CD8-positive, alpha-beta memory T cell (primary cell): ENCODE data around the gene MORN3. TPM values are rescaled to one million over a fixed set of nuclear protein-coding genes. Genes with fewer than 3 reads are reported as not detected.
A peak's percentile ranks its signal among the peaks of the same experiment; 100 is the strongest.
"Not testable (repeated sequence)": the region's sequence is repeated elsewhere in the genome, so short reads cannot be mapped to it uniquely, and the experiment has no call there.

Experiments used
- CTCF ChIA-PET: fragments of 350-600 bp; sonication (Branson Sonifier 250); formaldehyde crosslinking; loops from one replicate; lab custom pipeline; 2021; ENCODE audit warnings: antibody characterized with exemption; lab: Charles Lee
- POLR2A ChIA-PET: fragments of 350-600 bp; sonication (Branson Sonifier 250); formaldehyde crosslinking; loops from one replicate; lab custom pipeline; 2021; ENCODE audit warnings: antibody characterized with exemption; lab: Charles Lee
- DNase-seq, 5 donors: peaks; one replicate each; pipeline versions ENCODE4 v3.0.0 to v3.0.0-alpha.2; 2020 to 2022; ENCODE audit warnings: mixed read lengths in 1 of 5
- H3K27ac ChIP-seq: one replicate; pipeline ENCODE4 v1.7.0; 2013; ENCODE audit warnings: low read depth, mild to moderate bottlenecking, low read length, moderate library complexity
- H3K27me3 ChIP-seq: 2 replicates; pipeline ENCODE4 v1.7.0; 2013; ENCODE audit warnings: low read length, mild to moderate bottlenecking; ENCODE audit not compliant: insufficient read depth, poor library complexity, severe bottlenecking
- H3K36me3 ChIP-seq: 2 replicates; pipeline ENCODE4 v1.7.0; 2013; ENCODE audit warnings: mild to moderate bottlenecking, low read length, moderate library complexity; ENCODE audit not compliant: insufficient read depth
- H3K4me1 ChIP-seq: 2 replicates; pipeline ENCODE4 v1.7.0; 2013; ENCODE audit warnings: mild to moderate bottlenecking, low read length, moderate library complexity; ENCODE audit not compliant: insufficient read depth
- H3K4me3 ChIP-seq: 2 replicates; pipeline ENCODE4 v1.7.0; 2013; ENCODE audit warnings: mild to moderate bottlenecking, low read length
- H3K9me3 ChIP-seq: 2 replicates; pipeline ENCODE4 v1.7.0; 2013; ENCODE audit warnings: mild to moderate bottlenecking, low read length
- H3K27ac Mint-ChIP-seq, 8 donors: one replicate each; pipeline ENCODE4 v1.8.0; 2020 to 2021; ENCODE audit warnings: mixed read lengths in 8 of 8, mild to moderate bottlenecking in 6 of 8, inconsistent platforms in 3 of 8, moderate library complexity in 3 of 8
- H3K27me3 Mint-ChIP-seq, 2 donors: one replicate each; pipeline ENCODE4 v1.8.0; 2020 to 2021; ENCODE audit warnings: mixed read lengths in 2 of 2, mild to moderate bottlenecking in 1 of 2, moderate library complexity in 1 of 2
- H3K36me3 Mint-ChIP-seq, 3 donors: one replicate each; pipeline ENCODE4 v1.8.0; 2020 to 2021; ENCODE audit warnings: mixed read lengths in 3 of 3, inconsistent platforms in 1 of 3, mild to moderate bottlenecking in 1 of 3
- H3K4me1 Mint-ChIP-seq, 3 donors: one replicate each; pipeline ENCODE4 v1.8.0; 2020 to 2021; ENCODE audit warnings: mixed read lengths in 3 of 3, inconsistent platforms in 1 of 3, mild to moderate bottlenecking in 1 of 3
- H3K4me3 Mint-ChIP-seq, 7 donors: one replicate each; pipeline ENCODE4 v1.8.0; 2020 to 2021; ENCODE audit warnings: mixed read lengths in 7 of 7, mild to moderate bottlenecking in 6 of 7, moderate library complexity in 4 of 7, inconsistent platforms in 2 of 7
- H3K9me3 Mint-ChIP-seq, 5 donors: one replicate each; pipeline ENCODE4 v1.8.0; 2020 to 2022; ENCODE audit warnings: mixed read lengths in 5 of 5, mild to moderate bottlenecking in 3 of 5, moderate library complexity in 2 of 5, inconsistent platforms in 1 of 5
- polyA plus RNA-seq: library from polyadenylated mRNA; unstranded; fragments of 300-500 nt; fragmentation: Illumina TruSeq; gene quantifications from one replicate; pipeline ENCODE4 v1.2.3, GENCODE V29; 2021
- total RNA-seq, 2 experiments: library from RNA; stranded (reverse); gene quantifications; one replicate each; pipeline ENCODE4 v1.2.3, GENCODE V29; 2021

Gene MORN3
- total and polyA plus RNA-seq, 3 experiments from 2014 or later, result 1.8 to 6.5 (median 2.5) TPM

GRCh38 chr12:121702944-121703343, 33.5 kb upstream of the MORN3 start:
- H3K36me3 Mint-ChIP-seq, result no peaks in the 10 kb centered on the region
- H3K9me3 Mint-ChIP-seq, result peaks cover 0 to 2% (median 0%) of the 10 kb centered on the region in 5 donors
- POLR2A ChIA-PET, result interaction anchor here (0.6 kb wide), 1 partner anchor 83 kb away, joined by 5 read pairs; no protein-coding TSS in a partner anchor
- CTCF ChIA-PET, result interaction anchor here (2.5 to 2.7 kb wide), 2 partner anchors 9 to 91 kb away, joined by 7 to 11 read pairs; partner anchors contain the start of genes RHOF and TMEM120B
- H3K4me1 ChIP-seq, result no peaks in the 10 kb centered on the region
- H3K9me3 ChIP-seq, result no peaks in the 10 kb centered on the region
- no peak for DNase-seq
- H3K4me1 Mint-ChIP-seq, result no peaks in the 10 kb centered on the region
- H3K27ac Mint-ChIP-seq, result no peak overlapping the region
- no peaks in the 10 kb centered on the region for H3K36me3 ChIP-seq
- no peak overlapping the region for H3K27ac ChIP-seq
- no peak overlapping the region for H3K4me3 ChIP-seq
- H3K4me3 Mint-ChIP-seq, result no peak overlapping the region
- H3K27me3 Mint-ChIP-seq, result peaks cover 0 to 3% of the 10 kb centered on the region in 2 donors
- H3K27me3 ChIP-seq, result no peaks in the 10 kb centered on the region

- peaks cover 0 to 3% of the 10 kb centered on the region in 2 donors for H3K27me3 Mint-ChIP-seq
- H3K9me3 ChIP-seq, result no peaks in the 10 kb centered on the region
- CTCF ChIA-PET, result interaction anchor here (1.7 to 10.0 kb wide), 4 partner anchors 11 to 110 kb away, joined by 6 to 104 read pairs (median 10); partner anchors contain the start of genes RHOF and TMEM120B
- H3K9me3 Mint-ChIP-seq, result peaks cover 0 to 2% (median 0%) of the 10 kb centered on the region in 5 donors
- H3K4me3 ChIP-seq, result no peak overlapping the region
- POLR2A ChIA-PET, result no interaction called here
- no peaks in the 10 kb centered on the region for H3K36me3 ChIP-seq
- no peak for DNase-seq
- H3K27ac Mint-ChIP-seq, result peak overlapping the region in 1 of 8 donors; percentile 39
- H3K4me1 Mint-ChIP-seq, result peaks cover 2 to 6% (median 5%) of the 10 kb centered on the region in 3 donors
- H3K27me3 ChIP-seq, result no peaks in the 10 kb centered on the region
- no peak overlapping the region for H3K4me3 Mint-ChIP-seq
- H3K27ac ChIP-seq, result no peak overlapping the region
- H3K4me1 ChIP-seq, result peaks cover 4% of the 10 kb centered on the region
- H3K36me3 Mint-ChIP-seq, result no peaks in the 10 kb centered on the region
Observed at GRCh38 chr12:121701667-121702277, 32.3 kb upstream of the MORN3 start.

- H3K27me3 ChIP-seq, H3K9me3 Mint-ChIP-seq, H3K4me1 ChIP-seq, POLR2A ChIA-PET, H3K36me3 Mint-ChIP-seq, H3K27ac Mint-ChIP-seq, H3K36me3 ChIP-seq, H3K27ac ChIP-seq, H3K4me1 Mint-ChIP-seq, DNase-seq, H3K4me3 Mint-ChIP-seq, H3K9me3 ChIP-seq, H3K4me3 ChIP-seq, H3K27me3 Mint-ChIP-seq: not testable (repeated sequence)
- CTCF ChIA-PET, result interaction anchor here (1.0 to 10.0 kb wide), 6 partner anchors 75 to 140 kb away, joined by 4 to 104 read pairs (median 6); partner anchors contain the start of gene RHOF
Observed at GRCh38 chr12:121697861-121698260, 28.4 kb upstream of the MORN3 start.

GRCh38 chr12:121697093-121697698, 27.7 kb upstream of the MORN3 start:
- Histone ChIP-seq H3K27me3 (no peaks in the 10 kb centered on the region), H3K4me3 (no peak overlapping the region), H3K9me3 (no peaks in the 10 kb centered on the region), H3K36me3 (no peaks in the 10 kb centered on the region), H3K27ac (no peak overlapping the region), H3K4me1 (peaks cover 4% of the 10 kb centered on the region)
- CTCF ChIA-PET, result interaction anchor here (1.0 to 10.0 kb wide), 6 partner anchors 76 to 115 kb away, joined by 4 to 104 read pairs (median 10); partner anchors contain the start of gene RHOF
- POLR2A ChIA-PET, result no interaction called here
- H3K27me3 Mint-ChIP-seq, result no peaks in the 10 kb centered on the region
- peaks cover 2 to 6% (median 5%) of the 10 kb centered on the region in 3 donors for H3K4me1 Mint-ChIP-seq
- H3K4me3 Mint-ChIP-seq, result peak overlapping the region in 1 of 7 donors; percentile 32
- H3K27ac Mint-ChIP-seq, result no peak overlapping the region
- H3K9me3 Mint-ChIP-seq, result no peaks in the 10 kb centered on the region
- peak in 2 of 5 donors; percentile 54 to 61 for DNase-seq
- H3K36me3 Mint-ChIP-seq, result no peaks in the 10 kb centered on the region

- ChIA-PET POLR2A (interaction anchor here (0.5 to 0.7 kb wide), 3 partner anchors 100 to 776 kb away, joined by 3 to 5 read pairs (median 3); partner anchors contain the start of gene RHOF), CTCF (interaction anchor here (1.0 to 10.0 kb wide), 6 partner anchors 19 to 141 kb away, joined by 3 to 104 read pairs (median 3); partner anchors contain the start of genes RHOF and TMEM120B)
Observed at GRCh38 chr12:121693155-121693687, 23.8 kb upstream of the MORN3 start.

GRCh38 chr12:121692744-121693143, 23.3 kb upstream of the MORN3 start:
- CTCF ChIA-PET, result interaction anchor here (1.0 to 10.0 kb wide), 6 partner anchors 19 to 140 kb away, joined by 3 to 104 read pairs (median 3); partner anchors contain the start of genes RHOF and TMEM120B
- DNase-seq, H3K27me3 ChIP-seq, H3K4me1 ChIP-seq, H3K36me3 Mint-ChIP-seq, H3K9me3 ChIP-seq, H3K9me3 Mint-ChIP-seq, H3K27ac Mint-ChIP-seq, H3K27me3 Mint-ChIP-seq, H3K4me1 Mint-ChIP-seq, H3K4me3 Mint-ChIP-seq, H3K27ac ChIP-seq, H3K36me3 ChIP-seq, H3K4me3 ChIP-seq: not testable (repeated sequence)
- POLR2A ChIA-PET, result interaction anchor here (0.5 kb wide), 1 partner anchor 101 kb away, joined by 3 read pairs; the partner anchor contains the start of gene RHOF

More at GRCh38 chr12:121693155-121693687, 23.8 kb upstream of the MORN3 start:
- Mint-ChIP-seq H3K27me3 (no peaks in the 10 kb centered on the region), H3K4me1 (peaks cover 2 to 6% (median 5%) of the 10 kb centered on the region in 3 donors), H3K36me3 (no peaks in the 10 kb centered on the region), H3K9me3 (no peaks in the 10 kb centered on the region), H3K4me3 (no peak overlapping the region), H3K27ac (no peak overlapping the region)
- no peaks in the 10 kb centered on the region for H3K9me3 ChIP-seq
- H3K27me3 ChIP-seq, result no peaks in the 10 kb centered on the region
- no peak for DNase-seq
- H3K36me3 ChIP-seq, result no peaks in the 10 kb centered on the region
- H3K27ac ChIP-seq, result no peak overlapping the region
- H3K4me1 ChIP-seq, result peaks cover 4% of the 10 kb centered on the region
- H3K4me3 ChIP-seq, result no peak overlapping the region

- ChIA-PET POLR2A (no interaction called here), CTCF (interaction anchor here (1.2 to 1.9 kb wide), 2 partner anchors 17 to 105 kb away, joined by 4 to 14 read pairs; partner anchors contain the start of gene RHOF)
- no peak overlapping the region for H3K27ac Mint-ChIP-seq
- no peak for DNase-seq
- Histone ChIP-seq H3K4me1 (peaks cover 5% of the 10 kb centered on the region), H3K27ac (no peak overlapping the region), H3K27me3 (no peaks in the 10 kb centered on the region), H3K36me3 (no peaks in the 10 kb centered on the region), H3K4me3 (no peak overlapping the region), H3K9me3 (no peaks in the 10 kb centered on the region)
- H3K9me3 Mint-ChIP-seq, result no peaks in the 10 kb centered on the region
- peaks cover 0 to 2% of the 10 kb centered on the region in 2 donors for H3K27me3 Mint-ChIP-seq
- no peaks in the 10 kb centered on the region for H3K36me3 Mint-ChIP-seq
- H3K4me3 Mint-ChIP-seq, result no peak overlapping the region
- peaks cover 7 to 10% (median 8%) of the 10 kb centered on the region in 3 donors for H3K4me1 Mint-ChIP-seq
Observed at GRCh38 chr12:121689430-121689829, 20.0 kb upstream of the MORN3 start.
